H1 (cell line): Measurements from ENCODE around the gene OBSCN. TPM values are rescaled to one million over a fixed set of nuclear protein-coding genes. Genes with fewer than 3 reads are reported as not detected.

Experiments
- CTCF ChIA-PET: fragments of 300-600 bp; sonication (Branson Sonifier 250); formaldehyde crosslinking; loops from one replicate; lab custom pipeline; 2021; ENCODE audit not compliant: partially characterized antibody; lab: Charles Lee
- POLR2A ChIA-PET: fragments of 300-600 bp; sonication (Branson Sonifier 250); formaldehyde crosslinking; loops from one replicate; lab custom pipeline; 2021; ENCODE audit warnings: inconsistent platforms; ENCODE audit not compliant: partially characterized antibody; lab: Charles Lee
- DNase-seq, 2 experiments: peaks; one replicate each; pipeline versions ENCODE4 v3.0.0 to v3.0.0-alpha.2; 2010 to 2022; ENCODE audit warnings: low spot score in 2 of 2, low read depth in 1 of 2, mixed read lengths in 1 of 2
- FAIRE-seq: peaks from 2 replicates; lab custom pipeline; 2011; peaks lifted over from hg19 to GRCh38; lab: Jason Lieb, UNC
- H2AFZ ChIP-seq: 2 replicates; pipeline ENCODE4 v1.8.1; 2012; ENCODE audit warnings: low read length, inconsistent platforms
- H2AK5ac ChIP-seq: 2 replicates; pipeline ENCODE4 v1.6.1; 2013; ENCODE audit warnings: low read depth, low read length
- H2BK120ac ChIP-seq: replicated peaks from 2 replicates; pipeline ENCODE3; 2013; ENCODE audit warnings: low read depth, low read length, inconsistent platforms
- H2BK12ac ChIP-seq: 2 replicates; pipeline ENCODE4 v1.6.1; 2013; ENCODE audit warnings: low read depth, low read length
- H2BK15ac ChIP-seq: 2 replicates; pipeline ENCODE4 v1.6.1; 2013; ENCODE audit warnings: low read length
- H2BK20ac ChIP-seq: 2 replicates; pipeline ENCODE4 v1.6.1; 2013; ENCODE audit warnings: low read length
- H2BK5ac ChIP-seq: 2 replicates; pipeline ENCODE4 v1.6.1; 2013; ENCODE audit warnings: low read depth, low read length
- H3K14ac ChIP-seq: 2 replicates; pipeline ENCODE4 v1.6.1; 2013; ENCODE audit warnings: inconsistent platforms; ENCODE audit not compliant: insufficient read length
- H3K18ac ChIP-seq: 2 replicates; pipeline ENCODE4 v1.6.1; 2013; ENCODE audit warnings: low read length; ENCODE audit errors: extremely low read depth
- H3K23ac ChIP-seq: 2 replicates; pipeline ENCODE4 v1.6.1; 2013; ENCODE audit warnings: inconsistent platforms; ENCODE audit not compliant: insufficient read length
- H3K23me2 ChIP-seq: 2 replicates; pipeline ENCODE4 v1.6.1; 2013; ENCODE audit warnings: low read depth, low read length
- H3K27ac ChIP-seq: 2 replicates; pipeline ENCODE4 v1.6.1; 2011; ENCODE audit warnings: low read depth, low read length, inconsistent platforms
- H3K27me3 ChIP-seq, 4 experiments: replicated peaks in 1 of 4; 1 replicate in 1 of 4; 2 replicates in 3 of 4; pipeline versions ENCODE4 v1.6.1 to v1.8.1; 2011 to 2013; ENCODE audit warnings: low read length in 3 of 4, mild to moderate bottlenecking in 3 of 4, inconsistent platforms in 2 of 4, mixed read lengths in 2 of 4, moderate library complexity in 1 of 4; ENCODE audit not compliant: control insufficient read depth in 3 of 4, insufficient read depth in 3 of 4; ENCODE audit errors: extremely low read depth in 1 of 4
- H3K36me3 ChIP-seq, 4 experiments: 2 replicates each; pipeline versions ENCODE4 v1.6.1 to v1.8.1; 2011 to 2013; ENCODE audit warnings: mild to moderate bottlenecking in 4 of 4, low read length in 3 of 4, moderate library complexity in 2 of 4, control low read depth in 1 of 4, inconsistent platforms in 1 of 4; ENCODE audit not compliant: insufficient read depth in 4 of 4, control insufficient read depth in 2 of 4
- H3K4ac ChIP-seq: replicated peaks from 2 replicates; pipeline ENCODE3; 2013; ENCODE audit warnings: low read length, low read depth, mixed read lengths, inconsistent platforms; ENCODE audit not compliant: insufficient read length
- H3K4me1 ChIP-seq, 4 experiments: replicated peaks in 1 of 4; 1 replicate in 1 of 4; 2 replicates in 3 of 4; pipeline versions ENCODE4 v1.6.1 to v1.8.1; 2011 to 2013; ENCODE audit warnings: low read length in 3 of 4, inconsistent platforms in 2 of 4, mixed read lengths in 1 of 4; ENCODE audit not compliant: insufficient read depth in 4 of 4, control insufficient read depth in 3 of 4
- H3K4me2 ChIP-seq, 2 experiments: 2 replicates each; pipeline versions ENCODE4 v1.6.1 to v1.8.1; 2011 to 2013; ENCODE audit warnings: low read depth in 2 of 2, low read length in 2 of 2, control low read depth in 1 of 2, inconsistent platforms in 1 of 2, mild to moderate bottlenecking in 1 of 2; ENCODE audit not compliant: insufficient read depth in 1 of 2
- H3K4me3 ChIP-seq, 4 experiments: fragments of 200-600, 300-600 bp in 1 of 4; sonication (generic), shearing (Covaris generic), sonication (Bioruptor Twin) in 1 of 4; 2 replicates each; pipeline versions ENCODE4 v1.5.1 to v1.8.1; 2011 to 2016; ENCODE audit warnings: low read length in 4 of 4, low read depth in 3 of 4, control low read depth in 2 of 4, inconsistent platforms in 2 of 4, mild to moderate bottlenecking in 2 of 4, mixed read lengths in 1 of 4, moderate library complexity in 1 of 4; ENCODE audit not compliant: insufficient read depth in 2 of 4; ENCODE audit errors: extremely low read depth in 1 of 4
- H3K56ac ChIP-seq: replicated peaks from 2 replicates; pipeline ENCODE3; 2013; ENCODE audit warnings: low read depth, mild to moderate bottlenecking, mixed read lengths, low read length, inconsistent platforms; ENCODE audit not compliant: insufficient read length
- H3K79me1 ChIP-seq: 2 replicates; pipeline ENCODE4 v1.6.1; 2013; ENCODE audit warnings: low read depth, low read length, control low read depth
- H3K79me2 ChIP-seq, 2 experiments: 2 replicates each; pipeline versions ENCODE4 v1.6.1 to v1.8.1; 2012 to 2013; ENCODE audit warnings: low read length in 2 of 2, mild to moderate bottlenecking in 2 of 2, inconsistent platforms in 1 of 2; ENCODE audit not compliant: insufficient read depth in 2 of 2, control insufficient read depth in 1 of 2
- H3K9ac ChIP-seq, 4 experiments: replicated peaks in 1 of 4; 1 replicate in 1 of 4; 2 replicates in 3 of 4; pipeline versions ENCODE4 v1.6.1 to v1.8.1; 2011 to 2013; ENCODE audit warnings: low read depth in 3 of 4, low read length in 3 of 4, control low read depth in 2 of 4, mild to moderate bottlenecking in 2 of 4, moderate library complexity in 2 of 4, inconsistent platforms in 1 of 4; ENCODE audit errors: extremely low read depth in 1 of 4
- H3K9me3 ChIP-seq, 2 experiments: 2 replicates each; pipeline versions ENCODE4 v1.6.1 to v1.8.1; 2012 to 2013; ENCODE audit warnings: mild to moderate bottlenecking in 2 of 2, moderate library complexity in 2 of 2, control low read depth in 1 of 2, inconsistent platforms in 1 of 2, low read depth in 1 of 2, low read length in 1 of 2, mixed read lengths in 1 of 2; ENCODE audit not compliant: insufficient read depth in 2 of 2
- H4K20me1 ChIP-seq, 2 experiments: replicated peaks in 1 of 2; 2 replicates each; pipeline versions ENCODE3 to v1.8.1; 2011 to 2013; ENCODE audit warnings: inconsistent platforms in 2 of 2, low read length in 2 of 2, mild to moderate bottlenecking in 1 of 2; ENCODE audit not compliant: insufficient read depth in 2 of 2, control insufficient read depth in 1 of 2
- H4K5ac ChIP-seq: 2 replicates; pipeline ENCODE4 v1.6.1; 2013; ENCODE audit warnings: low read length, low read depth, mixed read lengths, inconsistent platforms; ENCODE audit not compliant: insufficient read length
- H4K8ac ChIP-seq: 2 replicates; pipeline ENCODE4 v1.8.0; 2013; ENCODE audit warnings: mild to moderate bottlenecking, moderate library complexity, low read length, inconsistent platforms; ENCODE audit not compliant: insufficient read depth; ENCODE audit errors: extremely low read depth
- H4K91ac ChIP-seq: replicated peaks from 2 replicates; pipeline ENCODE3; 2013; ENCODE audit warnings: low read length, mixed read lengths, inconsistent platforms; ENCODE audit not compliant: insufficient read length
- ASH2L ChIP-seq: fragments of 200-600, 300-600 bp; sonication (generic); IDR thresholded peaks from one replicate; pipeline ENCODE4 v1.7.1; 2017; ENCODE audit warnings: low read length
- BCL11A ChIP-seq, 2 experiments: IDR thresholded peaks; one replicate each; pipeline ENCODE4 v1.6.1; 2011; ENCODE audit warnings: low read depth in 2 of 2, low read length in 2 of 2, mild to moderate bottlenecking in 2 of 2
- CTCF ChIP-seq, 3 experiments: IDR thresholded peaks; 1 replicate in 2 of 3; 2 replicates in 1 of 3; pipeline versions ENCODE4 v1.5.1 to v1.6.1; 2011; ENCODE audit warnings: low read length in 3 of 3, mild to moderate bottlenecking in 3 of 3, inconsistent platforms in 2 of 3, low read depth in 1 of 3, moderate library complexity in 1 of 3; ENCODE audit not compliant: insufficient read depth in 1 of 3; ENCODE audit errors: control extremely low read depth in 1 of 3
- GABPA ChIP-seq: IDR thresholded peaks from 2 replicates; pipeline ENCODE4 v1.6.1; 2011; ENCODE audit warnings: mild to moderate bottlenecking, low read length, moderate library complexity, borderline replicate concordance; ENCODE audit not compliant: insufficient read depth
- WGBS, 2 experiments: shearing (Covaris generic) in 1 of 2; methylation state at CpG; one replicate each; pipeline versions ENCODE4 v1.1.6 to v1.1.7; 2013 to 2015; ENCODE audit warnings: low lambda C conversion rate in 2 of 2, mixed read lengths in 2 of 2, inconsistent platforms in 1 of 2, low coverage in 1 of 2, missing lambda C conversion rate in 1 of 2; ENCODE audit not compliant: insufficient replicate concordance in 2 of 2, insufficient coverage in 1 of 2, insufficient read length in 1 of 2; ENCODE audit errors: extremely low coverage in 1 of 2, missing lambda C conversion rate in 1 of 2; 5-methylcytosine and 5-hydroxymethylcytosine counted together
- polyA plus RNA-seq, 7 experiments: library from polyadenylated mRNA; depleted of rRNA in 3 of 7; stranded (reverse) in 5 of 7; unstranded in 2 of 7; fragments of >200 nt in 5 of 7; fragments of 200-250 nt in 2 of 7; gene quantifications; 1 replicate in 5 of 7; 2 replicates in 1 of 7; 4 replicates in 1 of 7; pipeline versions ENCODE4 v1.2.1 to v1.2.3, GENCODE V29; 2011 to 2013; ENCODE audit warnings: missing spikeins in 2 of 7, mixed read lengths in 2 of 7
- total RNA-seq: library from RNA; stranded (reverse); fragmentation: NEBNext Ultra II Directional; extraction: Animal tissue kit (Norgen Biotek cat#: 25700); gene quantifications from 2 replicates; pipeline ENCODE4 v1.2.1, GENCODE V29; 2021

Gene OBSCN
- total and polyA plus RNA-seq, 2 of the 8 experiments (the other 6 are each of a cell fraction or from before 2014, with no cell fraction given): 7.5 to 28.4 TPM

- H3K4me3 ChIP-seq: no peak overlapping the region
- H2AFZ ChIP-seq: no peak overlapping the region
- no peak overlapping the region for H2BK20ac ChIP-seq
- H3K27ac ChIP-seq: no peak overlapping the region
- no peak overlapping the region for H2BK15ac ChIP-seq
- no peak overlapping the region for H3K4me2 ChIP-seq
- TF ChIP-seq CTCF (IDR thresholded peaks at IDR 0.05; ENCODE audit: control extremely low read depth in 1 of 3, insufficient read depth in 1 of 3, low read depth in 1 of 3, low read length in 3 of 3) (peak in 2 of 3 experiments; percentile 8 to 19; a peak in 1 of 4 replicates), ASH2L (no peak), GABPA (no peak), BCL11A (IDR thresholded peaks at IDR 0.05; ENCODE audit: low read depth in 2 of 2, low read length in 2 of 2) (no peak)
- H3K14ac ChIP-seq: no peak overlapping the region
- 82% methylated on average over 9 of the region's 10 CpGs; no CpG with 5 or more reads in 1 of the 2 experiments for WGBS, 2 experiments
- H3K79me2 ChIP-seq: no peaks in the 10 kb centered on the region
- no peak overlapping the region for H2BK5ac ChIP-seq
- FAIRE-seq: no peak
- H2AK5ac ChIP-seq: no peak overlapping the region
- no peak overlapping the region for H2BK12ac ChIP-seq
- H3K36me3 ChIP-seq: peaks cover 13 to 40% (median 22%) of the 10 kb centered on the region in 4 experiments
- no peak overlapping the region for H3K9ac ChIP-seq
- no peak overlapping the region for H4K8ac ChIP-seq
- peaks cover 0 to 3% of the 10 kb centered on the region in 2 experiments; a peak in 1 of 4 replicates for H3K9me3 ChIP-seq
- ChIA-PET POLR2A (interaction anchor here (0.6 kb wide), 1 partner anchor 262 kb away, joined by 3 read pairs; no protein-coding TSS in a partner anchor), CTCF (interaction anchor here (0.6 to 1.4 kb wide), 11 partner anchors 10 to 115 kb away, joined by 3 to 5 read pairs (median 3); no protein-coding TSS in a partner anchor)
- H3K79me1 ChIP-seq: peaks cover 6% of the 10 kb centered on the region
- no peak overlapping the region for H3K18ac ChIP-seq
- peaks cover 0 to 9% of the 10 kb centered on the region in 2 experiments for H4K20me1 ChIP-seq
- H3K23me2 ChIP-seq: no peaks in the 10 kb centered on the region; the same call in 1 of the 2 replicates
- H3K56ac ChIP-seq: no peak overlapping the region
- H3K23ac ChIP-seq: no peak overlapping the region
- no peaks in the 10 kb centered on the region for H3K4me1 ChIP-seq
- H3K4ac ChIP-seq: no peak overlapping the region
- no peak overlapping the region for H2BK120ac ChIP-seq
- H3K27me3 ChIP-seq: no peaks in the 10 kb centered on the region
- H4K91ac ChIP-seq: no peak overlapping the region
- no peak overlapping the region for H4K5ac ChIP-seq
- peak in 1 of 2 experiments; percentile 32 for DNase-seq
Observed at GRCh38 chr1:228226956-228227791, 19.3 kb downstream of the OBSCN start.
